Heart left ventricle (tissue), 13 donors: ENCODE measurements around the gene FOXB1.

Experiments used
- POLR2A ChIP-seq, 2 donors: fragments of 450-650 bp; IDR thresholded peaks; one replicate each; pipeline ENCODE4 v1.6.1; 2017; ENCODE audit warnings: antibody characterized with exemption in 2 of 2, mild to moderate bottlenecking in 2 of 2, moderate library complexity in 2 of 2
- TF ChIP-seq, protein P1 (sequence below), 12 donors: fragments of 200-600 bp; sonication (generic) in 4 of 12; IDR thresholded peaks; one replicate each; pipeline versions ENCODE4 v1.5.0 to v1.8.0; 2018 to 2022; ENCODE audit warnings: antibody characterized with exemption in 12 of 12, mild to moderate bottlenecking in 5 of 12
- donor health status: ischemic (EF 13 %, LVEDD 7.1; RV severe dilation, severe dysfunction).
- donor health status: DM: no; HTN: yes; CAD: no.
- donor health status: DM: no; HTN: no; CAD: no.
- donor health status: ischemic (EF 25% LVEDD 6.9; RV normal size, moderate dysfunction).
- donor health status: ischemic (EF 25% LVEDD 5.7; RV mildly dilated, moderate dysfunction).
- donor health status: ischemic (EF 35%, LVEDD 5.7; RV mildly dilated, moderate dysfunction).
- donor health status: nonischemic (EF 11% LVEDD 7.7; RV severe dilation, severe dysfunction).
- donor health status: DM: yes; HTN: yes; CAD: no.
- donor health status: PGD.
- donor health status: ischemic (EF 29% LVEDD 5.4; RV normal size, mild dysfunction).
- donor health status: nonischemic (EF 23%, LVEDD 6.1; RV moderate dilation, normal function).

DNA sequence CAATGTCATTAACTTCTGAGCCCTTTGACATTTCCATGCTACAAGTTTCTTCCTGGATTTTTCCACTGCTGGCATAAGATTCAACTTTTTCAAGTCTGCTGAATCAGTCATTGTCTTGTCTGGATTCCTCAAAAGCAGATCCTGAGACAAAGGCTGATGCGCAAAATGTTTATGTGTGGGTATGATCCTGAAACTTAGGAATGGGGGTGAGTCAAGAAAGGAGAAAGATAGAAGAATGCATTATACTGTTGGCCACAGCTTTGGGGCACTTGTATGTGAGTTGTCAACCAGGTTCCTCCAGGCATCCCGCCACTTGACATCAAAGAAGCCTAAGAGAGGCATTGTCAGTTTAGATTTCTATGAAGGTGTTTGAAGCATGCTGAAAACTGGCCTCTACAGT, 50.4 kb downstream of the FOXB1 start:
- TF ChIP-seq, protein P1, sequence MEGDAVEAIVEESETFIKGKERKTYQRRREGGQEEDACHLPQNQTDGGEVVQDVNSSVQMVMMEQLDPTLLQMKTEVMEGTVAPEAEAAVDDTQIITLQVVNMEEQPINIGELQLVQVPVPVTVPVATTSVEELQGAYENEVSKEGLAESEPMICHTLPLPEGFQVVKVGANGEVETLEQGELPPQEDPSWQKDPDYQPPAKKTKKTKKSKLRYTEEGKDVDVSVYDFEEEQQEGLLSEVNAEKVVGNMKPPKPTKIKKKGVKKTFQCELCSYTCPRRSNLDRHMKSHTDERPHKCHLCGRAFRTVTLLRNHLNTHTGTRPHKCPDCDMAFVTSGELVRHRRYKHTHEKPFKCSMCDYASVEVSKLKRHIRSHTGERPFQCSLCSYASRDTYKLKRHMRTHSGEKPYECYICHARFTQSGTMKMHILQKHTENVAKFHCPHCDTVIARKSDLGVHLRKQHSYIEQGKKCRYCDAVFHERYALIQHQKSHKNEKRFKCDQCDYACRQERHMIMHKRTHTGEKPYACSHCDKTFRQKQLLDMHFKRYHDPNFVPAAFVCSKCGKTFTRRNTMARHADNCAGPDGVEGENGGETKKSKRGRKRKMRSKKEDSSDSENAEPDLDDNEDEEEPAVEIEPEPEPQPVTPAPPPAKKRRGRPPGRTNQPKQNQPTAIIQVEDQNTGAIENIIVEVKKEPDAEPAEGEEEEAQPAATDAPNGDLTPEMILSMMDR (IDR thresholded peaks at IDR 0.05), result no peak
- TF ChIP-seq POLR2A (IDR thresholded peaks at IDR 0.05), result no peak
